Thoracic aorta (tissue), 2 donors: ENCODE results near the gene BCAT1. TPM values are rescaled to one million over a fixed set of nuclear protein-coding genes. Genes with fewer than 3 reads are reported as not detected.
"Not testable (repeated sequence)": the region's sequence is repeated elsewhere in the genome, so short reads cannot be mapped to it uniquely, and the experiment has no call there.

Experiments used
- ATAC-seq: fragments of 150-250 bp; one replicate; pipeline ENCODE4 v1.8.0; 2017; ENCODE audit warnings: low read depth; ENCODE audit not compliant: insufficient number of reproducible peaks, low FRiP score
- DNase-seq: peaks from one replicate; pipeline ENCODE4 v3.0.0-alpha.2; 2020; ENCODE audit warnings: low spot score
- H3K27ac ChIP-seq, 2 donors: fragments of 200-600 bp; sonication (generic); 1 replicate in 1 of 2; 2 replicates in 1 of 2; pipeline ENCODE4 v1.5.1; 2016; ENCODE audit warnings: mild to moderate bottlenecking in 2 of 2, moderate library complexity in 2 of 2
- H3K27me3 ChIP-seq: fragments of 200-600 bp; sonication (generic); replicated peaks from 2 replicates; pipeline ENCODE4 v1.6.0; 2016; ENCODE audit warnings: mild to moderate bottlenecking; ENCODE audit not compliant: insufficient read depth
- H3K36me3 ChIP-seq: fragments of 200-600 bp; sonication (generic); one replicate; pipeline ENCODE4 v1.5.1; 2016
- H3K4me1 ChIP-seq, 2 donors: fragments of 200-600 bp; sonication (generic); 1 replicate in 1 of 2; 2 replicates in 1 of 2; pipeline versions ENCODE4 v1.5.1 to v1.6.0; 2016; ENCODE audit warnings: low read depth in 2 of 2, mild to moderate bottlenecking in 1 of 2; ENCODE audit not compliant: control insufficient read depth in 1 of 2
- H3K4me3 ChIP-seq: fragments of 200-600 bp; sonication (generic); 2 replicates; pipeline ENCODE4 v1.5.1; 2016; ENCODE audit warnings: mild to moderate bottlenecking
- H3K9me3 ChIP-seq: fragments of 200-600 bp; sonication (generic); 2 replicates; pipeline ENCODE4 v1.5.1; 2016
- CTCF ChIP-seq: fragments of 200-600 bp; sonication (generic); IDR thresholded peaks from one replicate; pipeline ENCODE4 v1.5.1; 2019; ENCODE audit warnings: antibody characterized with exemption
- total RNA-seq, 2 donors: library from RNA; depleted of rRNA; stranded (reverse); fragments of >200 nt; gene quantifications; one replicate each; pipeline versions ENCODE4 v1.1.0 to v1.2.3, GENCODE V29; 2016

BCAT1 gene
- total RNA-seq, 2 donors from 2014 or later = 24.9 to 28.6 TPM

- no peak for DNase-seq
- H3K4me1 ChIP-seq = no peaks in the 10 kb centered on the region
- no peak overlapping the region for H3K27ac ChIP-seq
- H3K9me3 ChIP-seq = no peaks in the 10 kb centered on the region
- TF ChIP-seq CTCF = no peak
- no peaks in the 10 kb centered on the region for H3K27me3 ChIP-seq
- H3K36me3 ChIP-seq = no peaks in the 10 kb centered on the region
- no peak for ATAC-seq
- no peak overlapping the region for H3K4me3 ChIP-seq
Measured at GRCh38 chr12:24928131-24928530, 20.8 kb downstream of the BCAT1 start.

- not testable (repeated sequence) for DNase-seq, H3K9me3 ChIP-seq, H3K36me3 ChIP-seq, H3K4me1 ChIP-seq, H3K27me3 ChIP-seq, H3K27ac ChIP-seq, ATAC-seq, H3K4me3 ChIP-seq
Measured at GRCh38 chr12:24926080-24926479, 22.8 kb downstream of the BCAT1 start.

- H3K4me1 ChIP-seq = no peaks in the 10 kb centered on the region
- DNase-seq (no peak), ATAC-seq (no peak)
- no peaks in the 10 kb centered on the region for H3K36me3 ChIP-seq
- no peaks in the 10 kb centered on the region for H3K9me3 ChIP-seq
- no peak overlapping the region for H3K27ac ChIP-seq
- H3K27me3 ChIP-seq = no peaks in the 10 kb centered on the region
- H3K4me3 ChIP-seq = no peak overlapping the region
- TF ChIP-seq CTCF = no peak
Measured at GRCh38 chr12:24922090-24922489, 26.8 kb downstream of the BCAT1 start.

GRCh38 chr12:24921251-24922038 is 27.5 kb downstream of the BCAT1 start:
- no peak for ATAC-seq
- no peak overlapping the region for H3K27ac ChIP-seq
- DNase-seq = no peak
- TF ChIP-seq CTCF = no peak
- no peak overlapping the region for H3K4me3 ChIP-seq
- H3K27me3 ChIP-seq = no peaks in the 10 kb centered on the region
- no peaks in the 10 kb centered on the region for H3K36me3 ChIP-seq
- H3K4me1 ChIP-seq = no peaks in the 10 kb centered on the region
- H3K9me3 ChIP-seq = no peaks in the 10 kb centered on the region

GRCh38 chr12:24920141-24920540 is 28.8 kb downstream of the BCAT1 start:
- ATAC-seq (no peak), DNase-seq (no peak)
- no peak for TF ChIP-seq CTCF
- Histone ChIP-seq H3K4me1 (no peaks in the 10 kb centered on the region), H3K4me3 (no peak overlapping the region), H3K36me3 (no peaks in the 10 kb centered on the region), H3K27ac (no peak overlapping the region), H3K9me3 (no peaks in the 10 kb centered on the region), H3K27me3 (no peaks in the 10 kb centered on the region)
